ENCODE data around the gene DDX10.

Gene DDX10

DNA sequence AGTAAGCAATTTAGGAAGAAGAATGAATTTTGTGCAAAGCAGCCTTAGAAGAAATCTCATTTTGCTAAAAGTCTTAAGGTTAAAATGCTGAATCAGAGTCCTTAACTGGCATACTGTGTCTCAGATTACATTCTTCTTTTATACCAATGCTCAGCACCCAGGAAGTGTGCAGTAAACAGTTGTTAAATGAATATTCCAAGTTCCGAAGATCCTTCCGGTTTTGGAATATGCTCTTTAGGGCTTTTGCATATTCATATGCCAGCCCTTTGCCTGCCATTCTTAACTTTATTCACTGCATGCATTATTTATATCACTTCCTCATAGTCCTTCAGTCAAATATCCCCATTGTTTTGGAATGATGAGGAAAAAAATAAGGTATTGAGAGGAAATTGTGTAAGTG is 242.0 kb downstream of the DDX10 start:
- Histone ChIP-seq H3K4me3 (no peak overlapping the region), H3K27ac (no peak overlapping the region)
- no peak for TF ChIP-seq CTCF (IDR thresholded peaks at IDR 0.05)
- no peak for DNase-seq (ENCODE audit: low spot score)

DNA sequence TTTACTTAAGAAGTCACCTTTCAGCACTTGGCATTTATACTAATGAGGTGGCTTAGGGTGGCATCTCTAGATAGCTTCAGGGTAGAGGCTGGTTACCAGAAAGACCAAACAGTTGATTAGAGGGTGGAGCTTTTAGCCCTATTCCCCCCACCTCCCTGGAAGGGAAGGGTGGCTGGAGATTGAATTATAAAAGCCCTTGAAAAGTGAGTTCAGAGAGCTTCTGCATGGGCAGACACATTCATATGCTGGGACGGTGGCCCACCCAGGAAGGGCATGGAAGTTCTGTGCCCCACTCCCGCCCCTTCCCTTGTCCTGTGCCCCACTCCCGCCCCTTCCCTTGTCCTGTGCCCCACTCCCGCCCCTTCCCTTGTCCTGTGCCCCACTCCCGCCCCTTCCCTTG is 244.2 kb downstream of the DDX10 start:
- no peak for TF ChIP-seq CTCF (IDR thresholded peaks at IDR 0.05)
- DNase-seq (ENCODE audit: low spot score): no peak

GRCh38 chr11:108909921-108910320 is 245.1 kb downstream of the DDX10 start:
- Histone ChIP-seq H3K4me3 (no peak overlapping the region), H3K27ac (no peak overlapping the region)
- no peak for TF ChIP-seq CTCF (IDR thresholded peaks at IDR 0.05)
- DNase-seq (ENCODE audit: low spot score): no peak

More for the DNA sequence above, 244.2 kb downstream of the DDX10 start:
- no peak overlapping the region for H3K27ac ChIP-seq
- H3K4me3 ChIP-seq: no peak overlapping the region

DNA sequence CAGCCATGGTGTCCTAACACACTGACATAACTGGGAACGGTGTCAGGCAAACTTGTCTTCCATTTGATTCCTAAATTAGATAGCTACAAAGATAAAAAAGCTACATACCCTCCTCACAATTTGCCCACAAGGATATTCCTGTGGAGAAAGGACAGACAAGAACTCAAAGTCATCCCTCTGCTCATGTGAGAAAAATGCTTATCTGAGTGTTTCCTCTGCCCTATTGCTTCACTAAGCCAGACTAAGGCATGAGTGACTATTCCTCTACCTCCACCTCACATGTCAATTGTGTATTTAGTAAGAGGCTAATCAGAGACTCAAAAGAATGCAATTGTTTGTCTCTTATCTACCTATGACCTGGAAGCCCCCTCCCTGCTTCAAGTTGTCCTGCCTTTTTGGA is 247.7 kb downstream of the DDX10 start:
- TF ChIP-seq CTCF (IDR thresholded peaks at IDR 0.05): no peak
- Histone ChIP-seq H3K4me3 (no peak overlapping the region), H3K27ac (no peak overlapping the region)
- no peak for DNase-seq (ENCODE audit: low spot score)

DNA sequence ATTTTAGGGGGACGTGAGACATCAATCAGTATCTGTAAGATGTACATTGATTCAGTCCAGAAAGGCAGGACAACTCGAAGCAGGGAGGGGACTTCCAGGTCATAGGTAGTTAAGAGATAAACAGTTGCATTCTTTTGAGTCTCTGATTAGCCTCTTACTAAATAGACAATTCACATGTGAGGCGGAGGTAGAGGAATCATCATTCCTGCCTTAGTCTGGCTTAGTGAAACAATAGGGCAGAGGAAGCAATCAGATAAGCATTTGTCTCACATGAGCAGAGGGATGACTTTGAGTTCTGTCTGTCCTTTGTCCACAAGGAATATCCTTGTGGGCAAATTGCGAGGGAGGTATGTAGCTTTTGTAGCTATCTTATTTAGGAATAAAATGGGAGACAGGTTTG is 248.3 kb downstream of the DDX10 start:
- no peak for TF ChIP-seq CTCF (IDR thresholded peaks at IDR 0.05)
- no peak for DNase-seq (ENCODE audit: low spot score)
- no peak overlapping the region for H3K4me3 ChIP-seq

DNA sequence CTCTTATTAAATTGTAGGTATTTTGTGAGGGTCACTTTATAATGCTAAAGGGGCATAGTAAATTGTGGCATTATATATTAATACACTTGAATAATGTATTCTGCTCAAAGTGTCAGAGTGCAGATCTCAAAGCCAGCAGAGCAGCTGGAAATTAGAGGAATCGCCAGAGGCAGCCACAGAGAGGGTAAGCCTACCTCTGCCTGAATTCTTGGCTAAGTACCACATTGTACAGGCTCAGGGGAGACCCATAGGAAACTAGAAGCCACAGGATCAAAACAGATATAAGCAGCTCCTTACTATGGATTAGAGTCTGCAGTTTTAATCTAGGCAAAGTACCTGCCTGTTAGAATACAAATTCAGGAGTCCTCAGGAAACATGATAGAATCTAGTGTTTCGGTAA is 249.3 kb downstream of the DDX10 start:
- no peak for TF ChIP-seq CTCF (IDR thresholded peaks at IDR 0.05)
- Histone ChIP-seq H3K27ac (no peak overlapping the region), H3K4me3 (no peak overlapping the region)
- DNase-seq (ENCODE audit: low spot score): no peak

More for the DNA sequence above, 248.3 kb downstream of the DDX10 start:
- no peak overlapping the region for H3K27ac ChIP-seq

- Histone ChIP-seq H3K27ac (no peak overlapping the region), H3K4me3 (no peak overlapping the region)
- TF ChIP-seq CTCF (IDR thresholded peaks at IDR 0.05): no peak
- no peak for DNase-seq (ENCODE audit: low spot score)
Observed at GRCh38 chr11:108914981-108915380, 250.1 kb downstream of the DDX10 start.
